ELR (cell line): Measurements from ENCODE around the gene SMR3A.

Experiments used
- DNase-seq: peaks from one replicate; pipeline ENCODE4 v3.0.0-alpha.2; 2015; ENCODE audit warnings: low read depth

Gene SMR3A

DNA sequence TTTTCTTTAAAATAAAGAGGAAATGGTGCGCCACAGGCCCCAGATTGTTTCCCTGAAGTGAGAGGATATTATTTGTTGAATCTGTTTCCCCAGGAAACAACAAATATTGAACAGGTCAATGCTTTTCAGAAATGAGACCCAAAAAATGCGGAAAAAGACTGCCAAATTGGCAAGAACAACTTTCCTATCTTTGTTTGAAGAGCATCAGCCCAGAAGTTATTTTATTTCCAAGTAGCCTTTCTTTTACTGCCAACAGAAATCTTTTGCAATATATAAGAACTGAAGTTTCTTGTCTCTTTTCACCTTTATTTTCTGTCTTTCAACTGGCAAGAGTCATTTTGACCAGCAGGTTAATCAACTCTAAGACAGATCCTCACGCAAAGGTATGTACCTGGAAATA, at the start of gene SMR3A:
Gene SMR3A (plus strand): TSS at position 301 of the 400 bp plus-strand sequence. CDS start 1,356 bp downstream, outside the sequence.
- no peak for DNase-seq

GRCh38 chr4:70313736-70314135, 46.8 kb upstream of the SMR3A start:
- DNase-seq: no peak

- peak; percentile 2 for DNase-seq
Measured at GRCh38 chr4:70315928-70316327, 44.6 kb upstream of the SMR3A start.

DNA sequence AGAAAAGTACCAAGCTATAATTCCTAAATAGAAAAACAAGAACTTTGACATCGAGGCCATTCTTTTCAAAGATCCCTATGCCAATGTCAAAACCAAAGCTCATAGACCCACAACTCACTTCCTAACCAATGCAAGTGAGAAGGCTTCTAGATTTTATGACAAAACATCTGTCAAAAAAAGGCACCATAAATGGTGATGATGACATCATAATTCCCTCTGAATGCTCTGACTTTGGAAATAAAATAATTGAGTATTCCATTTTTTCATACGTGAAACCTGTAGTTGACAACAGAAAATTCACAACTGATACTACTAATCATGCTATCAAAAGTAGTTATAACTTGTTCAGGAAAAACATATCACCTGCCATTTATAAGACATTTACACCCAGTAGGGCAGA, 34.5 kb upstream of the SMR3A start:
- DNase-seq: no peak

GRCh38 chr4:70334681-70335080, 25.9 kb upstream of the SMR3A start, which contains the start of gene CABS1:
Gene CABS1 (plus strand): TSS chr4:70334981. CDS start chr4:70335040, 59 bp downstream.
- DNase-seq: peak; percentile 18

DNA sequence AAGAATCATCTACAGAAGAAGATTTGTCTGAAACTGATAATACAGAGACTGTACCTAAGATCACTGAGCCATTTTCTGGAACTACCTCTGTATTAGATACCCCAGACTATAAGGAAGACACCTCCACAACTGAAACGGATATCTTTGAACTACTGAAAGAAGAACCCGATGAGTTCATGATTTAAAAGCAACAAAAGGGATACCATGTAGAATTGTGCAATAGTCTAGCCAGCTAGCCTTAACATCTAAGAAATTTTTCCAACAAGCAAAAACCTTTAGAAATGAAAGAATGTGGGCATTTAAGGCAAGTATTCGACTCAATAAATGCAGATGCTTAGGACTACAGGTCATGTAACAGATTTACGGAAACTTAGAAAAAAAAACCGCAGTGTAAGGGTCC, 24.5 kb upstream of the SMR3A start:
- no peak for DNase-seq

DNA sequence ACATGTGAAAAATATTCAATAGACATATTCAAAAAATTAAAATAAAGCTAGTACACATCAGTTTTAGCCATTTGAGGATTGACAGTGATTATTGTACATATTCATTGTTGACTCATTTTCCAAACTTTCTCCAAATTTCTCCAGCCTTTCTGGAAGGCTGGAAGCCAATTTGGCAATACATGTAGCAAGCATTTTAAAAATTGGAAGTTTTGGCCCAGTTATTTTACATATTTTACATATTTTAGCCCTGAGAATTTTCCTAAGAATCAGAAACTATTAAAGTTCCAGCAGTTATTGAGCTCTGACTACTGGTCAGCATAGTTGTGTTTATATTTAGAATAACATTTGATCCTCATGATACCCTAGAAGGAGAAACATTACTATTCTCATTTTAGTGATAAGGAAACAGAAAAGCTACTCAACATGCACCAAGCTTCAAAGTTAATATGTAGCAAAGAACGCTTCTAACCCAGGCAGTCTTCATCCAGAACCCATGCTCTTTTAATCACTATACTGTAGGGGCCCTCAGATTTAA, 22.6 kb upstream of the SMR3A start:
- DNase-seq: no peak

DNA sequence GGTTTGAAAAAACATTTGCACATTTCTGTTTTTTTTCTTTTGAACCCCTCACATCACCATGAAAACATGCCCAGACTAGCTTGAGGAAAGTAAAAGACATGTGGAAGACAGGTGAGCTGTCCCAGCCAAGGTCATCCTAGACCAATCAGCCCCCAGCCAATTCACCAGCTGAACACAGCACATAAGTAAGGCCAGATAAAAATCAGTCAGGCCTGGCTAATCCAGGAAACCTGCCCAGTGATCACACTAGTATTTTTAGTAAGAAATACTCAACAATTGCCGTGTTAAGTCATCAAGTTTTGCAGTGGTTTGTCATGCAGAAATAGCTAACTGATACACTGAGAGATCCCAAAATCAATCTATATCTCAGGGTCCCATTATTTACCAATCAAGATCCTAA, 4.4 kb upstream of the SMR3A start:
- DNase-seq: no peak

- DNase-seq: no peak
Measured at GRCh38 chr4:70359115-70359661, 1.4 kb upstream of the SMR3A start.

DNA sequence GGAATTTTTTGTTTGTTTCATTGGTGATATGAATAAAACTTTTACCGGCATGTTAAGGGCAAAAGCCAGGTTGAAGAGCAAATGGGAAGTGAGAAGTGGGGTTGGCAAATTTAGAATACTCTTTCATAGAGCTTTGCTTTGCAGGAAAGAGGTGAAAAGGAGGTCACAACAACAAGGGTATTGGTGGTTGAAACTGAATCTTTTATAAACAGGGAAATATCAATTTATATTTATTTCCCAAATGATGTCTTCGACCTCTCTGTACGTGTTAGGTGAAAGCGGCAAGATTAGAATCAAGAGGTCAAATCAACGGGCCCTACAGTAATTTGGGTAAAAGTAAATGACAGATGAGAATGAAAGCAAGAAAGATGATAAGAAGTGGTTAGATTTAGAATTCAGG, 3.4 kb downstream of the SMR3A start:
- DNase-seq: no peak

GRCh38 chr4:70365479-70365878, 4.9 kb downstream of the SMR3A start:
- DNase-seq: peak; percentile 13

DNA sequence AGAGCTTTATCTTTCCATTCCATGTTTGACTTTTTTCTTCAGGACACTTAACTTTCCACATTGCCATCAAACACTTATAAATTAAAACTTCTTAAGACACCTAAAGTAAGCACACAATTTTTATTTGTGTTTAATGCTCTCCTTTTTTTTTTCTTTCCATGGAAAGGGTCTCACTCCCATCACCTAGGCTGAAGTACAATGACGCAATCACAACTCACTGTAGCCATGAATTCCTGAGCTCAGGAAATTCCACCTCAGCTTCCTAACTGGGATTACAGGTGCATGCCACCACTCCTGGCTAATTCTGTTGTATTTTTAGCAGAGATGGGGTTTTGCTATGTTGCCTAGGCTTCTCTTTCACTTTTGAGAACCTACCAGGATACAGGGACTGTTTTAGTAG, 7.3 kb downstream of the SMR3A start:
- no peak for DNase-seq

DNA sequence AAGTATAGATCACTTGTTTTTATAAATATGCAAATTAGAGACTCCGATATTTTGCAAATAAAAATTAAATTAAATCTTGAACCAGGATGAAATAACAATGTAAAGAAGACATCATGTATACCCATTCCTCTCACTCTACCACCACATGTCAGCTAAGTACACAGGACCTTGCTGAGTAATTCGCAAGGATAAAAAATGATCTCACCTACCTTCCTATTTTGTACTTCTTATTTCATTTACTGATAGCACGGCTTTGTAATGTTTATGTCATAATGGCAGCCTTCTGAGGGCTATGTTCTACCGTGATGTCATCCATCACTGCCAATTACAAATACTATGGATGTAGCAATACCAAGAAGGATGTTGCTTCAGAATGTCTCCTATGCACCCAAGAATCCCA, 11.4 kb downstream of the SMR3A start:
- no peak for DNase-seq

DNA sequence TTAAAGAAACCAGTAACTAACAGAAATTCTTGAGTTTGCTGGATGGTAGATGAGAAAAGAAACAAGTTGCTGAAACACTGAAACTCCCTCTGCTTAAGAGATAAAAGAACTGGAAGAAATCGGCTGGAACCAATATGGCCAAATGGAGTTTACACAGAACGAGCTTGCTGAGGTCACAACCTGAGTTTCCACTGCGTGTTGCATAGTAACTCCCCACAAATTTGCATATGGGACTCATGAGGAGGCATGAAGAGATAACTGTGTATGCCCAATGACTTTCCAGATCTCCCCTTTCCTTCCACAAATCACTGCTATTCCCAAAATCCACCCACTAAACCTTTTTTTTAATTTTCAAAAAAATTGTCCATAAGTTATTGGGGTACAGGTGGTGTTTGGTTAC, 12.2 kb downstream of the SMR3A start:
- no peak for DNase-seq

GRCh38 chr4:70380578-70380977, 20.0 kb downstream of the SMR3A start:
- no peak for DNase-seq

- no peak for DNase-seq
Measured at GRCh38 chr4:70382691-70383181, 22.2 kb downstream of the SMR3A start, which contains the start of gene SMR3B. Gene SMR3B (plus strand): TSS chr4:70383131. CDS start chr4:70384511, 1,380 bp downstream.

GRCh38 chr4:70392057-70392776, 31.7 kb downstream of the SMR3A start:
- DNase-seq: no peak

- no peak for DNase-seq
Measured at GRCh38 chr4:70397580-70397979, 37.0 kb downstream of the SMR3A start, which contains the start of gene OPRPN. Gene OPRPN (plus strand): TSS chr4:70397940. CDS start chr4:70399286, 1,346 bp downstream.

- DNase-seq: peak; percentile 77
Measured at GRCh38 chr4:70399319-70399718, 38.8 kb downstream of the SMR3A start.

DNA sequence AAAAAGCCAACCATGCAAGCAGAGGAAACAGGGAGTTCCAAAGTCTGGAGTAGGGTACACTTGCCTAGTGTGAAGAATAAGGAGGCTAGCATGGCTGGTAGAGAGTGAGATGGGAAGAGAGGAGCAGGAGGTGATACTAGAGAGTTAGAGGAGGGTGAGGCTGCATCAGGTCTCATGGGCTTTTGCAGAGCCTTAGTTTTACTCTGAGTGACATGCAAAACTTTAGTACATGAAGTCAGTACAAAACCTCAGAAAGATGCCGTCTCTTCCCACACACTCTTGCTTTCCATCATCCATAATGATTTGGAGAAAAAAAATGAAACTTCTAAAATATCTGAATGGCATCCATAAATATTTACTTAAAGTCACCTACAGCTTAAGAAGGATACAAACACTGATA, 42.2 kb downstream of the SMR3A start:
- no peak for DNase-seq

- DNase-seq: no peak
Measured at GRCh38 chr4:70405765-70406164, 45.2 kb downstream of the SMR3A start.
